Mucosa of descending colon (tissue), 3 donors: Measurements from ENCODE around the gene RAD51B. TPM values are rescaled to one million over a fixed set of nuclear protein-coding genes. Genes with fewer than 3 reads are reported as not detected.
"Not testable (repeated sequence)": the region's sequence is repeated elsewhere in the genome, so short reads cannot be mapped to it uniquely, and the experiment has no call there.

ENCODE experiments used
- ATAC-seq: fragments of 200-7000 bp; cut with Tn5 transposase; one replicate; pipeline ENCODE4 v1.9.1; 2020; ENCODE audit warnings: mild to moderate bottlenecking, moderate library complexity
- DNase-seq, 3 donors: peaks; one replicate each; pipeline ENCODE4 v3.0.0-alpha.2; 2020
- H3K36me3 ChIP-seq: fragments of 200-600 bp; one replicate; pipeline ENCODE4 v1.8.0; 2021; ENCODE audit warnings: low read depth, mild to moderate bottlenecking
- H3K4me1 ChIP-seq: fragments of 200-600 bp; one replicate; pipeline ENCODE4 v1.8.0; 2021; ENCODE audit warnings: low read depth, mild to moderate bottlenecking
- H3K4me3 ChIP-seq: fragments of 200-600 bp; one replicate; pipeline ENCODE4 v1.8.0; 2021; ENCODE audit warnings: mild to moderate bottlenecking
- H3K9me3 ChIP-seq: fragments of 200-600 bp; one replicate; pipeline ENCODE4 v1.8.0; 2021; ENCODE audit warnings: mild to moderate bottlenecking
- intact Hi-C, 2 donors: fragments of 100-400 bp; cut with DNase I in 1 of 2; cut with micrococcal nuclease in 1 of 2; formaldehyde crosslinking; loops; one replicate each; pipeline versions ENCODE4 v1.11.0 to v1.11.1; 2022; cut with DNase I, micrococcal nuclease
- total RNA-seq, 3 donors: library from RNA; stranded (reverse); fragmentation: NEBNext Ultra II Directional in 2 of 3; extraction: Animal tissue kit (Norgen Biotek cat#: 25700) in 2 of 3; gene quantifications; one replicate each; pipeline versions ENCODE4 v1.2.1 to v1.2.4, GENCODE V29; 2021 to 2023
- TF ChIP-seq, protein P1 (sequence below): fragments of 200-600 bp; IDR thresholded peaks from one replicate; pipeline ENCODE4 v1.8.0; 2022; ENCODE audit warnings: antibody characterized with exemption, mild to moderate bottlenecking
- donor health status: DM: no; HTN: no; CAD: no; lungs with moderate emphysema.
- donor health status: DM: no; HTN: no; CAD: no.
- donor health status: DM: no; HTN: yes; CAD: no.

RAD51B gene
- total RNA-seq, 3 donors from 2014 or later = 15.8 to 23.3 (median 20.9) TPM

DNA sequence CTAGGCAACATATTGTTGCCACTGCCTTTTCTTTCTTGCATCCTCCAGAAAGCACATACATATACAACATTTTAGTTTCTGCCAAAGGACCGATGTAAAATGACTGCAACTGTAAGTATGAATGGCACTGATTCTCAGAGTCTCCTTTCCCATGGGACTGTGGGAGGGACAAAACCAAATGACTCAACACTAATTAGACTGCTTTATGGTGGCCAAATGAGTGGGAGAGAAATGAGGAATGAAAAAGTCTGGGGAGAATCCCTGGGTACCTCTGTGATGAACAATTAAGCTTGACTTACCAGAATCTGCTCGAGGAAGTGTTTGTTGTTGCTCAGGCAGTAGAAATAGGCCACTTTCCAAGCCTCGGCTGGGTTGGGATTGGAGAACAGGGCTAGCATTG lies 13.3 kb upstream of the RAD51B start:
- TF ChIP-seq, protein P1, sequence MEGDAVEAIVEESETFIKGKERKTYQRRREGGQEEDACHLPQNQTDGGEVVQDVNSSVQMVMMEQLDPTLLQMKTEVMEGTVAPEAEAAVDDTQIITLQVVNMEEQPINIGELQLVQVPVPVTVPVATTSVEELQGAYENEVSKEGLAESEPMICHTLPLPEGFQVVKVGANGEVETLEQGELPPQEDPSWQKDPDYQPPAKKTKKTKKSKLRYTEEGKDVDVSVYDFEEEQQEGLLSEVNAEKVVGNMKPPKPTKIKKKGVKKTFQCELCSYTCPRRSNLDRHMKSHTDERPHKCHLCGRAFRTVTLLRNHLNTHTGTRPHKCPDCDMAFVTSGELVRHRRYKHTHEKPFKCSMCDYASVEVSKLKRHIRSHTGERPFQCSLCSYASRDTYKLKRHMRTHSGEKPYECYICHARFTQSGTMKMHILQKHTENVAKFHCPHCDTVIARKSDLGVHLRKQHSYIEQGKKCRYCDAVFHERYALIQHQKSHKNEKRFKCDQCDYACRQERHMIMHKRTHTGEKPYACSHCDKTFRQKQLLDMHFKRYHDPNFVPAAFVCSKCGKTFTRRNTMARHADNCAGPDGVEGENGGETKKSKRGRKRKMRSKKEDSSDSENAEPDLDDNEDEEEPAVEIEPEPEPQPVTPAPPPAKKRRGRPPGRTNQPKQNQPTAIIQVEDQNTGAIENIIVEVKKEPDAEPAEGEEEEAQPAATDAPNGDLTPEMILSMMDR = no peak
- Histone ChIP-seq H3K36me3 (peaks cover 8% of the 10 kb centered on the region), H3K4me3 (no peak overlapping the region), H3K4me1 (no peaks in the 10 kb centered on the region), H3K9me3 (no peaks in the 10 kb centered on the region)
- ATAC-seq (no peak), DNase-seq (no peak)
- intact Hi-C loops = no loop called here

DNA sequence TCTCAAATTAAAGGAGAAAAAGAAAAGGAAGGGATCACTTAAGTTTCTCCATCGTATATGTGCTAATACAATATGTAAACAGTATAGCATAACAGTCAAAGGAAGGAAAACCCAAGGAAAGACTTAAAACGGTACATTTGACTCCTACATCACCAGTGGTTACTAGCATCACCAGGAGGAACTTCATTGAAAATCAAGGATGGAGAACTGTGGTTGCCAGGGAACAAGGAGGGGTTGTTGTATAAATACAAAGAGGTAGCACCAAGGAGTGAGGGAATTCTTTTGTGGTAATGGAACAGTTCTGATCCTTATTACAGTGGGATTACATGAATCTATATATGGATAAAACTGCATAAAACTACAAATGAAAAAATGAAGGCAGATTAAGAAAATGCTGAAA lies 4.8 kb upstream of the RAD51B start:
- peaks cover 18% of the 10 kb centered on the region for H3K4me1 ChIP-seq
- intact Hi-C loops = no loop called here
- no peak overlapping the region for H3K4me3 ChIP-seq
- no peaks in the 10 kb centered on the region for H3K9me3 ChIP-seq
- TF ChIP-seq, protein P1 = no peak
- DNase-seq (no peak), ATAC-seq (no peak)
- no peaks in the 10 kb centered on the region for H3K36me3 ChIP-seq

DNA sequence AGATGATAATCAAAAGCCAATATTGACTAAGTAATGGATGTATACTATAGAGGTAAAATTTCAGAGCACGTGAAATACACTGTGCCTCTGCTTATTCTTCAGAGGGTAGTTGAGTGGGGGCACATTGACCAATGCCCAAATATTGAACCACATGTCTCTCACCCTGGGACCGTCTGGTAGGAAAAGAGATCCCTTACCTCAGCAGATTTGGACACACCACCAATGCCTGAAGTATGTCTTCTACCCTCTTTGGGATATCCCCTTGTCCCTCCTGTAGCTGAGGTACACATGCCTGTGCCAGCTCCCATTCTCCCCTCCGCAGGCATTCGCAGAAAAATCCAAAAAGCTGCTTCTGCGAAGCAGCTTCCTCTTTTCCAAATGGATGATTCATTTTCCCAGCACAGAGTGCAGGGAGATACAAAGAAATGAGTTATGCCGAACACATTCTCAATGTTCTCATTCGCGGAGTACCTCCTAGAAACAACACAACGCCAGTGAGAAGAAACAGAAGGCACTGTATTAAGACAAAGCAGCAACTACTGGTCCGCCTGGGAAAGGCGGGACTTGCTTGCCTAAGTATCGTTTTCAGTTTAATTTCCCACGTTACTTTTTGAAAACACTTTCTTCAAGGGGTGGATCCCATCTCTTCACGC lies 3.9 kb upstream of the RAD51B start:
- no peak for DNase-seq
- TF ChIP-seq, protein P1 = no peak
- no peak for ATAC-seq
- Histone ChIP-seq H3K36me3 (no peaks in the 10 kb centered on the region), H3K4me3 (peak overlapping the region; percentile 65), H3K4me1 (peaks cover 18% of the 10 kb centered on the region), H3K9me3 (no peaks in the 10 kb centered on the region)
- intact Hi-C loops = no loop called here

- H3K4me1 ChIP-seq = peaks cover 24% of the 10 kb centered on the region
- DNase-seq = peak; percentile 89 to 97 (median 91)
- peak within 1 kb of the TSS; percentile 65 for H3K4me3 ChIP-seq
- intact Hi-C loops = no loop called here
- no peaks in the 10 kb centered on the region for H3K9me3 ChIP-seq
- no peaks in the 10 kb centered on the region for H3K36me3 ChIP-seq
- ATAC-seq = peak; percentile 90
- TF ChIP-seq, protein P1 = no peak
Observed at GRCh38 chr14:67816326-67817002, 3.1 kb upstream of the RAD51B start, which contains the start of gene ZFYVE26. ZFYVE26 (minus strand) TSS chr14:67816590; CDS start chr14:67815963, 627 bp downstream.

GRCh38 chr14:67817750-67818438 lies 1.7 kb upstream of the RAD51B start:
- no peaks in the 10 kb centered on the region for H3K36me3 ChIP-seq
- H3K4me3 ChIP-seq = no peak overlapping the region
- ATAC-seq = no peak
- intact Hi-C loops = no loop called here
- H3K9me3 ChIP-seq = no peaks in the 10 kb centered on the region
- peaks cover 25% of the 10 kb centered on the region for H3K4me1 ChIP-seq
- TF ChIP-seq, protein P1 = no peak
- no peak for DNase-seq

GRCh38 chr14:67818476-67818875 lies 1.1 kb upstream of the RAD51B start:
- ATAC-seq, H3K36me3 ChIP-seq, H3K9me3 ChIP-seq, H3K4me3 ChIP-seq, DNase-seq, intact Hi-C loops: not testable (repeated sequence)
- peaks cover 25% of the 10 kb centered on the region for H3K4me1 ChIP-seq
